Globus pallidus (tissue), 1 donor: ENCODE measurements around the gene ATP2A3.
"Not testable (repeated sequence)": the region's sequence is repeated elsewhere in the genome, so short reads cannot be mapped to it uniquely, and the experiment has no call there.

ENCODE experiments used
- DNase-seq: peaks from one replicate; pipeline ENCODE4 v3.0.0-alpha.2; 2015; ENCODE audit warnings: low spot score

ATP2A3 gene

DNA sequence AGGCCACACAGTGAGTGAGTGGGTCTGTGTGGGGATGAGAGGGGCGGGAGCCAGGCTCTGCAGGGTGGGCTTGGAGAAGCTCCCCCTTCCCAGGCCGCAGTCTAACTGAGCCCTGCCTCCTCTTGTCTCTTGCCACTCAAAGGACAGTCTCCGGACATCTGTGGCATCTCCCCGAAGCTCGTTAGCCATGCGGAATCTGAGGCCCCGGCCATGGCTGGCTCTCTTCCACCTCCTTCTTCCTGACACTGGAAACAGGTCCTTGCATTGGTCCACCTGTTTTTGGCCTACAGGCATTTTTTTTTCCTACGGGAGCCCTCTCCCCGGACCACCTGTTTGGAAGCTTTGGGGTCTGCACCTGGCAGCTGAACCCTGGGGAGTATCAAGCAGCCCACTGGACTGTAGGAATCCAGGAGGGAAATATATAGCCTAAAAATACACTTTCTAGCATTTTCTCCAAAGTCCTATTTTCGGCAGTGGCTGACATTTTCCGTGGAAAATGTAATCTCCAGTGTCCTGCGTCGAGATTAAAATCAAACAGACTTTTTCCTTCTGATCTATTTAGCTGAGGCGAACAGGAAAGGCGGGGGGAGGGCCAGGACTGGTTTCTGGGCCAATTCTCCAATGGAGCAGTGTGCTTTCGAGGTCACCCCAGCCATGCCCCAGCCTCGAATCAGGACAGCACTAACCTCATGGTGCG lies 9.1 kb downstream of the ATP2A3 start:
- DNase-seq, result no peak

- no peak for DNase-seq
Observed at GRCh38 chr17:3954086-3954485, 10.2 kb downstream of the ATP2A3 start.

GRCh38 chr17:3953542-3953941 lies 10.7 kb downstream of the ATP2A3 start:
- DNase-seq, result no peak

DNA sequence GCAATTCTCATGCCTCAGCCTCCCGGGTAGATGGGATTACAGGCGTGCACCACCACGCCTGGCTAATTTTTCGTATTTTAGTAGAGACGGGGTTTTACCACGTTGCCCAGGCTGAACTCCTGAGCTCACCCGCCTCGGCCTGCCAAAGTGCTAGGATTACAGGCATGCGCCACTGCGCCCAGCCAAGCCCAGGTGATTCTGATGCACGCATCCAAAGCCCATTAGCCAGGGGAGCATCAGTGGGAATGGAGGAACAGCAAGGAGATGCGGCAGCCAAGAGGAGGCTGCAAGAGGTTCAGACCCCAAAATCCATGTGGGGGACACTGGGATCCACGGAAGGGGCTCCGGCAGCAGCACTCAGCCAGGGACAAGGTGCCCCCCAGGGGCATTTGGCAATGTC lies 12.1 kb downstream of the ATP2A3 start:
- no peak for DNase-seq

DNA sequence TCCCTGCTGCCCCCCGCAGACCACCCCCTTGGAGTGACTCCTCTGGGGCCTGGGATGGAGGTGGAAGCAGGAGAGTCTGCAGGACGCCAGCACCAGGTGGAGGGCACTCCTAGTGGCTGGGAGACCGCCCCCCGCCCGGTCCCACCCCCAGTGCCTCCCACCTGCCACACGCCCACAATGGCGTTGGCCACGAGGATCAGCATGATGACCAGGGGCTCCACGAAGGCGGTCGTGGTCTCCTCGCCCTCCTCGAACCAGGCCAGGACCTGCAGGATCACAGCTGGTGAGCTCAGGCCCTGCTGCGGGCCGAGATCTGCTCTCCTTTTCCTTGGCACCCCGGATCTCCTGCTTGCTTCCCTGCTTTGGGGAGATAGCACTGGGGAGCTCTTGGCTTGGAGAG lies 12.8 kb downstream of the ATP2A3 start:
- no peak for DNase-seq

GRCh38 chr17:3951003-3951402 lies 13.2 kb downstream of the ATP2A3 start:
- no peak for DNase-seq

- DNase-seq, result no peak
Observed at GRCh38 chr17:3950584-3950983, 13.7 kb downstream of the ATP2A3 start.

DNA sequence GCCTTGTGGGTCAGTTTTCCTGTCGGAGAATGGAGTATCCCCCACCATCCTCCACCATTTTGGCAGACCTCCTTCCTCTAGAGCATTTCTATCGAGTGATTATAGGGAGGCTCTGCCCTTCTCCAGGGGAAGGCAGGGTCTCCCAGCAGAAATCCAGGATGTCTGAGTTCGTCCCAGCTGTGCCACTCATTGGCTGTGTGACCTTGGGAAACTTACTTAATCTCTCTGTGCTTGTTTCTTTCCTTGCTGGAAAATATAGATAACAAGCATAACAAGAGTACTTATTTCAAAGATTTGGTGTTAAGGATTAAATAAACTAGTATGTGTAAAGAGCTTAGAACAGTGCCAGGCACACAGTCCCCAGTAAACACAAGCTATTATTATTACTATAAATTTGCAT lies 14.8 kb downstream of the ATP2A3 start:
- DNase-seq, result no peak

DNA sequence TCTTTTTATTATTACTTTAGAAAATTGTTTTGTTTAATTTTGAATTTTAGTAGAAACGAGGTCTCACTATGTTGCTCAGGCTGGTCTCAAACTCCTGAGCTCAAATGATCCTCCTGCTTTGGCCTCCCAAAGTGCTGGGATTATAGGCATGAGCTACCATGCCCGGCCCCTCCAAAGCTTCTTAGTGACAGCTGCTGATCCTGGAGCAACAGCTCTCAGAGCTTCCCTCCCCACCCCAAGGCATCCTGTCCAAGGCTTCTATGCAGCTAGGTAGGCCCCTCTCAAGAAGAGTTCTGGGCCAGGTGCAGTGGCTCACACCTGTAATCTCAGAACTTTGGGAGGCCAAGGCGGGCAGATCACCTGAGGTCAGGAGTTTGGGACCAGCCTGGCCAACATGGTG lies 15.7 kb downstream of the ATP2A3 start:
- not testable (repeated sequence) for DNase-seq

DNA sequence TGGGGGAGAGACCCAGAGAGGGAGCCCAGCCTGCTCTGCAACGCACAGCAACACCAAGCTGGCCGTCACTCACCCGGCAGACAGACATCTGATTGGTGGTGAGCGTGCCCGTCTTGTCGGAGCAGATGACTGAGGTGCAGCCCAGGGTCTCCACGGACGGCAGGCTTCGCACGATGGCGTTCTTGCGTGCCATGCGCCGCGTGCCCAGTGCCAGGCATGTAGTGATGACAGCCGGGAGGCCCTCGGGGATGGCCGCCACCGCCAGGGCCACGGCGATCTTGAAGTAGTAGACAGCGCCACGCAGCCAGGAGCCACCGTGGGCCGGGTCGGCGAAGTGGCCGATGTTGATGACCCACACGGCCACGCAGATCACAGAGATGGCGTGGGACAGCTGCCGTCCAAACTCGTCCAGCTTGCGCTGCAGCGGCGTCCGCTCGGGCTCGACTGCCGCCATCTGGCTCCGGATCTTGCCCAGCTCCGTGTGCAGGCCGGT lies 16.9 kb downstream of the ATP2A3 start:
- no peak for DNase-seq

DNA sequence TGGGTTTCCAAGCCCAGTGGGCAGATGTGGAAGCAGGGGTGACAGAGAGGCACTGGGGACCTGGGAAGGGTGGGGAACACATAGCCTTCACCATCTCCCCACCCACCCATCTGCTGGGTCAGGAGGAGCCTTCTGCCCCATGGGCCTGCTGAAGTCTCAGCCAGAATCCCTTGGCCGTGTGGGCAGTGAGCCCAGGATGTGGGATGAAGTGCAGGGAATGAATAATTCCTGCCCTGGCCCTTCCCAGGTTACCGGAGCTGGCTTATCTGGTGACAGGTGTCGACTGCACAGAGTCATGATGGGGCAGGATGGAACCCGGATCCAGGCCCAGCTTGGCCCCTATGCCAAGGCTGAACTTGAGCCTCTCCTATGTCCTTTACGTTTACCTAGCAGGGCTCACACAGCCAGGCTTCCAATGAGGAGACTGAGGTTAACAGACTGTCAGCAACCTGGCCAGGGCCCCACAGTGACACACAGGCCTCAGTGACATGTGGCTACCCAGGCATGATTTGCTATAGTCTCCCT lies 17.5 kb downstream of the ATP2A3 start:
- DNase-seq, result no peak

DNA sequence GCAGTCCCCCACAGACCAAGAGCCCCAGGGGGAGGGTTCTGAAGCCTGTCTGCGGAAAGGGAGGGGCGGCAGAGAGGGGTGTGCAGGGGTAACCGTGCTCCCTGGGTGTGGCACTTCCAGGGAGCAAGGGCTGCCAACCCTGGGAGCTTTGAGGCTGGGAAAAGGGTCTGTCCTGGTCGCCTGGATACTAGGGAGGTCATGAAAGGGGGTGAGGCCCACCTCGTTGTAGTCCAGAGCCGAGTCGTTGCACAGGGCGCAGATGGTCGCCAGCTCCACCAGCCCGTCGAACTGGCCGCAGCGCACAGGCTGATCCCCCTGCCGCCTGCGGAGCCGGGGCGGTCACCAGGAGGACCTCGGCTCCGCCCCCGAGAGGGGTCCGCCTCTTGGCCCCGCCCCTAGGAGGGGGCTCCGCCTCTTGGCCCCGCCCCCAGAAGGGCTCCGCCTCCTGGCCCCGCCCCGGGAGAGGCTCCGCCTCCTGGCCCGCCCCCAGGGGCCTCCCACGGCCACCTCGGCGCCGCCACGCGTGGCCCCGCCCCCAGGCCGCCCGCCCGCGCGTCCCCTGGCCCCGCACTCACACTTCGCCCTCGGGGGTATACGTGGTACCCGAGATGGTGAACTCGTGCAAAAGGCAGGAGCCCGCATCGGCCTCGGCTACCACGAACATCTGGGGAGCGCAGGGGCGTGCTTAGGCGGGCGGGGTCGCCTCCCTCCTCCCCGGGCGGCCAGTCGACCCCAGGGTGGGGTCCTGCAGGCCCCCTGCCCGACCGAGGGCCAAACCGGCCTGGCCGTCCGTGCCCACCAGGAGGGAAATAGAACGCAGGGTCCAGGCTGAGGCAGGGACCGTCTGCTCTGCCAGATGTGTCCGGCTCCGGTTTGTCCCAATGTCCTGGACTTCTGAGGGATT lies 19.5 kb downstream of the ATP2A3 start:
- DNase-seq, result peak; percentile 22

GRCh38 chr17:3943240-3943891 lies 20.9 kb downstream of the ATP2A3 start:
- no peak for DNase-seq

DNA sequence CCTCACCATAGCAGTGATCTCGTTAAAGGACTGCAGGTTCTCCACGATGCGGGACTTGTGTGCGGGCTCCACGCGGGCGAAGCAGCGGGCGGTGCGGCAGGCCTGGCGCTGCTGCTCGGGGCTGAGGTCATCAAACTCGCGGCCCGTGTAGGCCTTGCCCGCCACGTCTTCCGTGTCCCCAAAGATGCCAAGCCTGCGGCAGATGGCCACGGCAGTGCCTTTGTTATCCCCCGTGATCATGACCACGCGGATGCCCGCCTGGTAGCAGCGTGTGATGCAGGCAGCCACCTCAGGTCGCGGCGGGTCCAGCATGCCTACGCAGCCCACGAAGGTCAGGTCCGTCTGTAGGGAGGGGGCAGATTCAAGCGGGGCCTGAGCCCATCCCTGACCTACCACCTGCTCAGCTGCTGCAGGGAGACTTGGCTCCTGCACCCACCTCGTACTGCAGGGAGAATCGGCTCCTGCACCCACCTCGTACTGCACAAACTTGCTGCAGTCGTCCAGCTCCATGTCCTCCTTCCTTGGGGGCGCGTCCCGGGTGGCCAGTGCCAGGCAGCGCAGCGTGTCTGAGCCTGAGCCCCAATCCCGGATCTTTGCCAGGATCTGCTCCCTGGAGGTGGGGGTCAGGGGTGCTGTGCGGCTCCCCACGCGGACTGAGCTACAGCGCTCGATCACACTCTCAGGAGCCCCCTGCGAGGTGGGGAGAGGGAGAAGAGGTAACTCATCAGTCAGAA lies 23.1 kb downstream of the ATP2A3 start:
- no peak for DNase-seq

DNA sequence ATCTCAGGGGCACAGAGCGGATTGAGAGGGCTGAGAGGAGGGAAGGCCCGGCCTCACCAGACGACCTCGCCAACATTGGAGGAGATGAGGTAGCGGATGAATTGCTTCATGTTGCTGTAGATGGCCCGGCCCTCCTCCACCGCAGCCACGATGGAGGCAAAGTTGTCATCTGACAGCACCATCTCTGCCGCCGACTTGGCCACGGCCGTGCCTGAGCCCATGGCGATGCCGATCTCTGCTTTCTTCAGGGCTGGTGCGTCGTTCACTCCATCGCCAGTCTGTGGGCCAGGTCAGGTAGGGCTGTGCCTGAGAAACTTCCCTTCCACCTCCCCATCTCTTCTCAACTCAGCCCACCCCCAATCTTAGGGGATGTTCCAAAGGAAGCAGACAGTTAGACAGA lies 26.9 kb downstream of the ATP2A3 start:
- no peak for DNase-seq

- DNase-seq, result no peak
Observed at GRCh38 chr17:3935825-3936355, 28.3 kb downstream of the ATP2A3 start.

- peak; percentile 27 for DNase-seq
Observed at GRCh38 chr17:3935140-3935542, 29.1 kb downstream of the ATP2A3 start.

DNA sequence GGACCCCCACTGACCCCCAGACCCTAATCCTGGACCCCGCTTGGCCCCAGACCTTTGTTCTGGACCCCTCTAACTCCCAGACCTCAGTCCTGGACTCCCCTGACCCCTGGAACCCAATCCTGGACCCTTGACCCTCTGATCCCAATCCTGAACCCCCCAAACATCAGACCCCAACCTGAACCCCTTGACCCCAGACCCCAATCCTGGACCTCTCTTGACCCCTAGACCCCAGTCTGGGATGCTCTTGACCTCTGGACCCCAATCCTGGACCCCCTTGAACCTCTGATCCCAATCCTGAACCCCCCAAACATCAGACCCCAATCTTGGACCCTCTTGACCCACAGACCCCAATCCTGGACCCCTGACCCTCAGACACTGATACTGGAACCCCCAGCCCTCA lies 34.5 kb downstream of the ATP2A3 start:
- DNase-seq, result no peak

GRCh38 chr17:3929181-3929580 lies 35.1 kb downstream of the ATP2A3 start:
- DNase-seq, result no peak

DNA sequence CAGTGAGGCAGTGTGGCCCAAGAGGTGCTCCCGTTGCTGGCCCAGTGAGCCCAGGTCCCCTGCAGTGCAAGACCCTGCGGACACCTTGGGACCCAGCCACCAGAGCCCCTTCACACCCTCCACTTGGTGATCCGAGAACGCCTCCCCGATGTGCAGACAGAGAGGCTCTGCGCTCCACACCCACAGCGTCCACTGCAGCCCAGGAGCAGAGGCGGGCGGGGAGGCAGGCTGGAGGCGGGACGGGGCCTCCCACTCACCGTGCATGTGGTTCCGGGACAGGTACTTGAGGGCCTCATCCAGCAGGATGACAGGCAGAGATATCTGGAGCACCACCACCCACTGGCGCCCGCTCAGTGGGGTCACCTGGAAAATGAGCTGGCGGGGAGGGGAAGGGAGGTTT lies 35.8 kb downstream of the ATP2A3 start:
- no peak for DNase-seq

DNA sequence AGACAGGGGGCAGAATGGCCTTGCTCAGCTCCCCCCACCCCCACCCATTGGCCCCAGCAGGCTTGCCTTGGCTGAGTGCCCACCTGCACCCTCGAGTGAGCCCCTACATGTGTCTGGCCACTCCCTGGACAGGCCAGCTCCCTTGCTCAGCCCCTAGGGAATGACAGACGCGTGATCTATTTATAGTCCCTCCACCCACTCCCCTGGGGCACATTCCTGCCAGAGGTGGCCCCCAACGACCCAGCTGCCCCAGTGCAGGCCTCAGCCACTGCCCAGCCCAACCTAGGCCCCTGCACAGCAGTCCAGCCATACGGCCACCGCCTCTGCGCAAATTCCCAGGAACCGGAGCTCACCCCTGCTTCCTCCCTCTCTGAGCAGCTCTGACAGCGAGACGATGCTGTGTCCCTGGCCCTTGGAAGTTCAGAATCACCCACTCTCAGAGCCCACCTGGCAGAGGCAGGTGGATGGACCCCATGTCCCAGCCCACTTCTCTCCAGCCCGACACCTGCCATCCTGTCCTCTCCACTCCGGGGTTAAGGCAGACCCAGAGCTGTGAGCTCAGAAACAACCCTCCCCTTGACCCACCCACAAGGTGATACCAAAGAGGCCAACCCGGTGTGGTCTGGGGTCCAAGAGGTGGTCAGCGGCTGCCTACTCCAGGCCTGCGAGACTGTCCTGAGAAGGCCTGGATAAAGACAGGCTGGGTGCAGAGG lies 36.5 kb downstream of the ATP2A3 start:
- DNase-seq, result no peak
